Medulla oblongata (tissue), 1 donor: ENCODE results near the gene DLG1.

Experiments used
- DNase-seq: peaks from one replicate; pipeline ENCODE4 v3.0.0-alpha.2; 2015; ENCODE audit errors: extremely low spot score

Gene DLG1

DNA sequence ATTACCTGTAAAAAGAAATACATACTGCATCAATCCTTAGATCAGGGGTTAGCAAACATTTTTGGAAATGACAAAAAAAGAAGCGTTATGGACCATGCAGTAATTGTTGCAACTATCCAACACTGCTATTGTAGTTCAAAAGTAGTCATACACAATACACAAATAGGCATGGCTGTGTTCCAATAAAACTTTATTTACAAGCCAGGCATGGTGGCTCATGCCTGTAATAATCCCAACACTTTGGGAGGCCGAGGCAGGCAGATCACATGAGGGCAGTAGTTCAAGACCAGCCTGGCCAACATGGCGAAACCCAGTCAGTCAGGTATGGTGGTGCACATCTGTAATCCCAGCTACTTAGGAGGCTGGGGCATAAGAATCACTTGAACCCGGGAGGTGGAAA, 124.8 kb downstream of the DLG1 start:
- DNase-seq, result no peak

DNA sequence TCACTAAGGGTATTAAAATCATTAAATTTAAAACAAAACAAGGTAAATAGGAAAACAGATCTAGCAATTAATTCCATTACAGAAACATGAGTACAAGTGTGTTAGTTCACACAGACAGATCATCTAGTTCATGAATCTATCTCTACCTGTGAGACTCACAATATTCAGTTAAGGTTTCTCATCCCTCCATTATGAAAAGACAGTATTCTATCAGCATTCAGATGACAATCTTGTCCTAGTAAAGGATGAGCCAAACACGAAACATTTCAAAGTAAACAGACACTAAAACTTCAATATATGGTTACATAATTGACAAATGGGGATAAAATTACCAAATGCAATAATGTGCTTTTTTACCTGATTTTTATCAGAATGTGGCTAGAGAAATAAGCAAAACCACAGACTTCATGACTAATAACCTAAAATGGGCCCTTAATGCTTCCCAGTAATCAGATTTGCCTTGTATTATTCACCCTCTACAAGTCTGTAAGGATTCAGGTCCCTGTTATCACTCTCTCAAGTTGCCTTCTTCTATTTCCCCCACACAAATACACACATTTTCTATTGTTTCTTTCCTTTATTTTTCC, 126.8 kb downstream of the DLG1 start:
- no peak for DNase-seq

DNA sequence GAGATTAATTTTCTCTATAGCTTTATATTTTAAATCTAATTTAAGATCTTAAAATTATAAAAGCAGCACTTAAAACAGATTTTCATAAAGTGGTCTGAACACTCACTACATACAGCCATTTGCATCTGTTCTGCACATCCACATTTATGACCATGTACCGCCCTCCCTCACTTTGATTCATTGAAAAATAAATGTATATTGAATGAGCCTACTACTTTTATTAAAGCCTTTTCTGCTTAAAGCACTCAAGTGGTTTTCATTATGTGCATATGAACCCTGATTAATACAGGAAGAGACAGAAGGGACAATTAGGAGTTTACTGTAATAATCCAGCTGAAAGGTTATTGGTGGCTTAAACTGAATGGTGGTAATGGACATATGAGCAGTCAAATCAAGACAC, 129.4 kb downstream of the DLG1 start:
- DNase-seq, result no peak

DNA sequence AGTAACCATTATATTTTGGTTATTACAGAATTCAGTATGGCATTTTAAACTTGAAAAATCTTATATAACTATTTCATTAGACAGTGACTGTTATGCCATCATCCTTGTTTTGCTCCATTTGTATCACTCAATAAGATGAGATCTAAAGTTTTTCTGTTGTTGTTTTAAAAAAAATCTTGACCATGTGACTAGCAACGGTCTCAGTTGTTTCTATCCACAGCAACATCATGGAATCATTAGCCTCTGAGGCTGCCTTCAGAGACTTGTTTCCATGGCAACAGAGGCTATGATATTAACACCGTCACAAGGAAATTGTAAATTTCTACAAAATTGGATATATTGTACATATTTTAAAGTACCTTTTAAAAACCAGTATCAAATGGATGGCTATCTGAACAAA, 129.8 kb downstream of the DLG1 start:
- DNase-seq, result no peak

DNA sequence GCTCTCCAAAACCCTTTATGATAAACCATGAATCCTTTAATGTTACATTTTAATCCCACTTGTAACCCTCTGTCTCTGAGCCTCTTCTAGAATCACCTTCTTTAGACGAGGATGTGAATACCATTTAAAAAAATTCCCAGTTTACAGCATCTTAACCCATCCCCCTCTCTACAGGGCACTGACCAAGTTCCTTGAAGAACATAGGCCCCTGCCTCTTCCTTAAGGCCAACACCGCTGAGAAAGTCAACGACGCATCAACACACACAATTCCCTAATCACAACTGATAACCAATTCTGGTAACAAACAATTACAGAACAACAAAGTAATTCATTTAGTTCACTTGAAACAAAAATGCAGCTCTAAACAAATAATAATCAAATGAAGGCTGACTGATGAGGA, 130.3 kb downstream of the DLG1 start:
- no peak for DNase-seq

DNA sequence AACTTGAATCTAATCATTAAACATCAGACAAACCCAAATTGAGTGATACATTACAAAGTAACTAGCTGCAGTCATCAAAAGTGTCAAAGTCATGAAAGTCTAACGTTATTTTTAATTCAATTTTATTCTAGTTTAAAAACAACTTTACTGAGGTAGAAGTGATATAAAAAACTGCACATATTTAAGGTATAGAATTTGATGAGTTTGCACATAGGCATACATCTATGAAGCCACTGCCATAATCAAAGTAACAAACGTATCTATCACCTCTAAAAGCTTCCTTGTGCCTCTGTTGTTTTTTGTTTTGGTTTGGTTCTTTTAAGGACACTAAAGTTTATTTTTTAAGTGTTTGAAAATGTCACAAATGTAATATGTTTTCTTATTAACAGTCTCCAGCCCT, 130.9 kb downstream of the DLG1 start:
- DNase-seq, result no peak

DNA sequence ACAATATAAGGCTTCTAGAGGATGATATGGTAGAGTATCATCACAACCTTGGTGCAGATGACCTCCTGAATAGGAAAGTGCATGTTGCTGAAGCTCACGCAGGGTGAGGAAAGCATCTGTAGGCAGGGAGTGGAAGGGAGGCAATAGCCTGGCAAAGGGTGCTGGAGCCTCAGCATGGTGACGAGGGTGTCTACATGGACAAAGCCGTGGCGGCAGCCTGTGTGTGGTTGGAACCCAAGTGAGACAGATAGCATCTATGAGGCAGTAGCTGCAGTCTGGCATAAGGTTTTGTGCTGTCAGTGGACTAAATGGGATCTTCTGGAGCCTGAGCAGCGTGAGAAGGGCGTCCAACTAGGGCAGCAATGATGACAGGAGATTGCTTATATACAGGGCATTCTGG, 132.5 kb downstream of the DLG1 start:
- no peak for DNase-seq

DNA sequence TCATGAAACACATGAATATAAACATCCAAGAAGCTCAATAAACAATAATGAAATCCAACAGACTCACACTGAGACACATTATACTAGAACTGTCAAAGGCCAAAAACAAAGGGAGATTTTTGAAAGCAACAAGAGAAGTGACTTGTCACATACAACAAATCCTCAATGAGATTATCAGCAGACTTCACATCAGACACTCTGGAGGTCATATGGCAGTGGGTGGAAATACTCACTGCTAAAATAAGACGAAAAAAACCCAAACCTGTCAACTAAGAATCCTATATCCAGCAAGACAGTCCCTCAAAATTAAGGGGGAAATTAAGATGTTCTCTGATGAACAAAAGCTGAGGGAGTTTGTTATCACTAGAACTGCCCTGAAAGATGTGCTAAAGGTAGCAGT, 143.4 kb downstream of the DLG1 start:
- no peak for DNase-seq

DNA sequence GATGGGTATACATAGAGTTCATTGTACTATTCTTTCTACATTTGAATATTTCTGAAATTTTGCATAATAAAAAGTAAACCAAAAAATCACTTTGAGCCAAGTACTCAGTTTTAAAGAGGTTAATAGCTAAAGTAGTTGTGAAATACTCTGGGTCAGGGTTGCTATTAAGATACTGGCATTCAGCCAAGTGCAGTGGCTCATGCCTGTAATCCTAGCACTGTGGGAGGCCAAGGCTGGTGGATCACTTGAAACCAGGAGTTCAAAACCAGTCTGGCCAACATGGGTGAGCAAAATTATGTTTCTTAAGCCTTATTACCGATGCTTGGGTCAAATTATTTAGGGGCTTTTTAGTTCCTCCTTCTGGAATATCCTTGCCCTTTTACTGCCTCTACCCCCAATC, 146.8 kb downstream of the DLG1 start:
- DNase-seq, result no peak

DNA sequence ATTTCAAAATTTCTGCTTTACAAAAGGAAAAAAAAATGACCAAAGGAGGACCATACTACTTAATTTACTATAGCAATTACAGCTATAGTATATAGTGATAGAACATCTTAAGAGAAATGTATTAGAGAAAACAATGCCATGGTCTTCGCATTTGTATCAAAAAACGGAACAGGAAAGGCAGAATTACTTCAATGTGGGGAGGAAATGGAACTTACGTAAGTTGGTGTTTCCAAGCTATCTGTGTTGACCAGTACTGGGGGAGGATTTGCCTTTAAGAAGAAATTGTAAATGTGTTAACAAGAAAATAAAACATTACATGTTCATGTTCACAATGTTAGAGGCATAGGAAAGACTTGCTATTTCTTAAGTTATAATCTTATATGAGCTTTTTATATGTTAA, 148.9 kb downstream of the DLG1 start:
- DNase-seq, result no peak

DNA sequence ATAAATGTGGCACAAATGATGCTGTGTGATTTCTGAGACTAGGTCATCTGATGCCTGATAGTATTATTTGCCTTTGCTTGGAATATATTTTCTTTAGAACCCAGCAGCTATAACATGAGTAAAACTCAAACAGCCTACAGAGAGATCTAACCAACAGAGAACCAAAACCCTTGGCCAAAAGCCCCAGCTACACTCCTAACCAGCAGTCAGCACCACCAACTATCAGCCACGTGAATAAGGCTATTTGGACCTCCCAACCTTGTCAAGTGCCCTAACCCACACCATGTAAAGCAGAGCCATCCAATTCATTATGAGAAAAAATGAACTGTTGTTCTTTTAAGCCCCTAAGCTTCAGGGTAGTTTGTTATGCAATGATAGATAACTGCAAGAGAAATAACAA, 154.2 kb downstream of the DLG1 start:
- no peak for DNase-seq

DNA sequence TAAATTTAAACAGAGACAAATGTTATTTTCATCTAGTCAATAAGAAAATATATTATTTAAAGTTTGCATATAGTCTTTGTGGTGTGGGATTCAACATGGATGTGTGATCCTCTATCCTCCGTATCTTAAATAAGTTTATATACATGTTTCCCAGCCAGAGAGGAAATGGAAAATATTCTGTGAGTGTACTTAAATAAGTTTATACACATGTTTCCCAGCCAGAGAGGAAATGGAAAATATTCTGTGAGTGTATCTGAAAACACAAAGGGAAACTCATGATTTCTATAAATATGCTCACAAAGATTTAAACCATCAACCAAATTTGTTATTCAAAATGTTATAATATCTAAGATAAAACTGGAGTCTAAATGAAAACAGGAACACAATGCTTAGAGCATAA, 158.8 kb downstream of the DLG1 start:
- DNase-seq, result no peak

DNA sequence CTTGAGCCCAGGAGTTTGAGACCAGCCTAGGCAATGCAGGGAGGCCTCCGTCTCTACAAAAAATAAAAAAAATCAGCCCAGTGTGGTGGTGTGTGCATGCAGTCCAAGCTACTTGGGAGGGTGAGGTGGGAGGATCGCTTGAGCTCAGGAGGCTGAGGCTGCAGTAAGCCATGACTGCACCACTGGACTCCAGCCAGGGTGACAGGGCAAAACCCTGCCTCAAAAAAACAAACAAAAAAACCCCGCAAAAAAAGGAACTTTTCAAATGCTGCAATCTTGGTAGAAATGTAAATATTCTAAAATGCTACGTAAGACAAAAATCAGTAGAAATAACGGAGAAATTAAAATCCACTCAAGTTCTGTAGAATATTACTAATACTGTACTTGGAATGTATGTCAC, 160.7 kb downstream of the DLG1 start:
- DNase-seq, result no peak

DNA sequence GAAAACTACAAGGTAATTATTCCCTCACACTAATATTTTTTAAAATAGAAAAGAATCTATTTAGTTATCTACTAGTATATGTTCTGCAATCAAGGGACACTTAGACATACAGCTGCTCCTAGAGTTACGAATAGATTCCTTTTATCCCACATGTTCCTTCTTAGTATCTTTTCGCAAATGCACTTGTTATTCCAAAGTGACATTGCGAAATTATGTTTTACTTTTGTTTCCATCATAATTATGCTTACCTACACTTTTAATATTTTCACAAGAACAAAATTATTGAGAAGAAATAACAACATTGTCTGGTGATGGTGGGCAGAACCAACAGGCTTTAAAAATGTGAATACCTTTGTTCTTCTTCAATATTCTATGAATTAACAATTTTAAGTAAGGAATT, 161.7 kb downstream of the DLG1 start:
- DNase-seq, result no peak

DNA sequence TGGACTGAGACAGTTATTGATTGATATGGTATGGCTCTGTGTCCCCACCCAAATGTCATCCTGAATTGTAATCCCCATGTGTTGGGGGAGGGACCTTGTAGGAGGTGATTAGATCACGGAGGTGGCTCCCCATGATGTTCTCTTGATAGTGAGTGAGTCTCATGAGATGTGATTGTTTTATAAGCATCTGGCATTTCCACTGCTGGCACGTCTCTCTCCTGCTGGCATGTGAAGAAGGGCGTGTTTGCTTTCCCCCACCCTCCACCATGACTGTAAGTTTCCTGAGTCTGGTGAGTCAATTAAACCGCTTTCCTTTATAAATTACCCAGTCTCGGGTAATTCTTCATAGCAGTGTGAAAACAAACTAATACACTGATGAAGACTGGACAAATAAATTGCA, 163.2 kb downstream of the DLG1 start:
- no peak for DNase-seq

DNA sequence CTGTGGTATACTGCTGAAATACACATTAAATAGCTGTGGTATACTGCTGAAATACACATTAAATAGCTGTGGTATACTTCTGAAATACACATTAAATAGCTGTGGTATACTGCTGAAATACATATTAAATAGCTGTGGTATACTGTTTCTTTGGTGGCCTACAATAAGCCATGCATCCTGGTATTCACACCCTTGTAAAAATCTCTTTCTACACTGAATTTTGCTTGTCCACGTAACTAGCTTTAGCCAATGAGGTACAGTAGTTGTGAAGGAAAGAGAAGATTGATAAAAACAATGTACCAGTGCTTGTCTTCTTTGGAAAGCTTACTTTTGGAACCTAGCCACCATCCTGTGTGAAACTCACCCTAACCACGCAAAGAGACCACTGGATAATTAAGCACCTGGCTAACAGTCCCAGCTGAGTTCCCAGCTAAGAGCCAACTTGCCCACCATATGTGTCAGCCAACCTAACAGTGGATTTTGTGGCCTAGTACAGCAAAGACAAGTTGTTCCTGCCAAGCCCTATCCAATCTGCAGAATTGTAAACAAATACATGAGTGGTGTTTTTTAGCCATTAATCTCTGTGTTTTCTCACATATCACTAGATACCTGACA, 165.4 kb downstream of the DLG1 start:
- no peak for DNase-seq

DNA sequence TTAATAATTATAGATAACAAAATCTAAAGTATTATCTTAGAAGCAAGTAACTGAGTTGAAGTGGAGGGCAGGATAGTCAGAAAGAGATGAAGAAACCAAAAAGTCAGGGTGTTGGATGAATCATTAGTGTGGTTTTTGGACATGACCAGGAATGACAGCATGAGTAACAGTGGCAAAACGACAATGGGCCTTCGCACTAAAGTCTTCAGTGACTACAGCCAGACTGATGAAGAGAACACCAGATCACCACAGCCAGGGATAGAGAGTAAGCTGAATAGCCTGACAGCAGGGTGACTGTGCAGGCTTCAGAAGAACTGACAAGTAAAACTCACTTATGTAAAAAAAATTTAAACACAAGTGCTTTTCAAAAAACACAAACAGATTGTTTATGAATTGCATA, 172.8 kb downstream of the DLG1 start:
- DNase-seq, result no peak

DNA sequence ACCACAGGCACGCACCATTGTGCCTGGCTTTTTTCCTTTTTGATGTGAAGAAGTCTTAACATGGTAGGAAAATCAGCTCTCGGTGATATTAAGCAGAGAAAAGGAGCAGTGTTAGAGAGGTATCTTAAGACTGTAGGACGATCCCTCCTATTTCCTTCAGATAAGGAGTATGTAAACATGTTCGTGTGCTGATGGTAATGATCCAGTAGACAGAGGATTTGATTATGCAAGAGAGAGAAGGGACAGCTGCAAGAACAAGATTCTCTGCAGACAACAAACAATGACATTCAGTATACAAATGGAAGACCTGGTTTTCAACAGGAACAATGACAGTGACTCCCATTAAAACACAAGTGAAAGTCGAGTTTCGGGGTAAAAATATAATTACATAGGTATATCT, 173.7 kb downstream of the DLG1 start:
- DNase-seq, result peak; percentile 67

DNA sequence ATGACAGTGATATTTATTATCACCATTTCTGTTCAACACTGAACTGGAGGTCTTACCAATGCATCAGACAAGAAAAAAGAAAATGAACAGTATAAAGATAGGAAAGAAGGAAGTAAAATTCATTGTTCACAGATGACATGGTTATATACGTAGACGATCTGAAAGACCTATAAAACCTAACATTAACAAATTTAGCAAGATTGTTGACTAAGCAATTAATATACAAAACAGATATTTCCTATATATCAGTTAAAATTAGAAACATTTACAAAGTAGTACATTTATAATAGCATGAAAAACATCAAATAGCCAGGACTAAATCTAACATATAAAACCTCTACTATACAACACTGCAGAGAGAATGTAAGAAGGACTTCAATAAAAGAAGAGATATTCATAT, 176.0 kb downstream of the DLG1 start:
- DNase-seq, result no peak

DNA sequence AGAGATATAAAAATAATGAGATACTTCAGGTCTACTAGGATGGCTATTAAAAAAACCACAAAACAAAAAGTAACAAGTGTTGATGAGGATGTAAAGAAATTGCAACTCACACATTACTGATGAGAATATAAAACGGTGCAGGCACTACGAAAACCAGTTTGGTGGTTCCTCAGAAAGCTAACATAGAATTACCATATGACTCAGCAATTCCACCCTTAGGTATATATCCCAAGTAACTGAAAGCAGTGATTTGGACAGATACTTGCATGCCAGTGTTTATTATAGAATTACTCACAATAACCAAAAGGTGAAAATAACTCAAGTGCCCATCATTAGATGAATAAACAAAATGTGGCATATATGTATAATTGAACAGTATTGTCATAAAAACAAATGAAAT, 181.3 kb downstream of the DLG1 start:
- DNase-seq, result no peak

DNA sequence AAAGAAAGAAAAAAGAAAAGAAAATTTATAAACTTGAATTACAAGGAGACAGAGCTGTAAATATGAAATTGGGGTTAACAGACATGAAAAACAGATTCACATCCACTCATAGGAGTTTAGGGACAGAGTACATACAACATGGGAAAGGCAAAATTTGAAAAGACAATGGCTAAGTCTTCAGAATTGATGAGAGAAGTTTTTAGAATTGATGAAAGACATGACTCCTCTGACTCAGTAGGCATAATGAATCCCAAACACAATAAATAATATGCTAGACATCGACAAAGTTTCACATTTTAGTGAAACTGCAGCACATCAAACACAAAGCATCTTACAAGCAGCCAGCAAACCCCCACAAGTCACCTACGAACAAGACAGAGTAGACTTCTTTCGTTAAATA, 184.4 kb downstream of the DLG1 start:
- DNase-seq, result no peak

DNA sequence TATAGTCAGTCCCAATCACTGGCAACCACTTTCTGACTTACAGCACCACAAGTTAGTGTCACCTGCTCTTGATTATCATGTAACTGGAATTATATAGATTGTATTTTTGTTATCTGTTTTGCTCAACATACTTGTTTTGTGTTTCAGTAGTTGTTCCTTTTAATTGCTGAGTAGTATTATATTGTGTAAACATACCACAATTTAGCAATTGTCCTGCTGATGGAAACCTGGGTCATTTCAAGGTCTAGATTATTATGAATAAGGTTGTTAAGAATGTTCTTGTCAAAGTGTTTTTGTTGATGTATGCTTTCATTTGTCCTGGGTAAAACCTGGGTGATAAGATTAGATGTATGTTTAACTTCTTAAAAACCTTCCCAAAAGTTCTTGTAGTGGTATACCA, 186.7 kb downstream of the DLG1 start:
- no peak for DNase-seq

DNA sequence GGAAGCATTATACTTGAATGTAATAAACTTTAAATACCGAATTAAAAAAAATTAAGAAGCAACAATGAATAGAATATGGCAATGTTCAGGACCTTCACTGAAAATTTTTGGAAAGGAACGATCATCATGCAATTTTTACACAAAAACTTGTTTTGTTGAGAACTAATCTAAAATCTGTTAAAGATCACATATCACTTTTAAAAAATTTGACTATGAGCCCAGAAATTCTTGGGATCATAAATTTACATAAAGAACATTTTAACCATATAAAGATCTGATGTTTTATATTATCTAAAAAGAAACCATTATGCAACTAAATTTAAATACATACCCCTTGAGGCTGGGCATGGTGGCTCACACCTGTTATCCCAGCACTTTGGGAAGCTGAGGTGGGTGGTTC, 192.6 kb downstream of the DLG1 start:
- no peak for DNase-seq

DNA sequence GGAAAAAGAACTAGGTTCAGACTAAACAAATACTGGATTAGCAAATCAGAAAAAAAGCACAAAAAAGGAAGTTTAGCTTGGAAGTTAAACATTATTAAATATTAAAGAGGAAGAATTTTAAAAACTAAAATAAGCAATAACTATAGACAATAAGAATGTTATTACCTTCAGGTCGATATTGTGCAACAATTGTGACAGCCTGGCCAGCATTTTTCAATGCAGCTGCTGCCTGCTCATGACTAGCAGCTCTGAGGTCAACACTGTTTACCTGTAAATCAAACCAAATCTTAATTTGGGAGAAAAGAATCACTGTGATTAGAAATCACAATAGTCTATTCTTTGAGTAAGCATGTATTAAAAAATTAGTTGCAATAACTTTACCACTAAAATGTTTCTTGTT, 193.7 kb downstream of the DLG1 start:
- DNase-seq, result no peak
